Fibroblast of skin of left quadriceps (primary cell): ENCODE data around the gene ELF1.
"Not testable (repeated sequence)": the region's sequence is repeated elsewhere in the genome, so short reads cannot be mapped to it uniquely, and the experiment has no call there.

Experiments used
- DNase-seq, 2 experiments: peaks; one replicate each; pipeline ENCODE4 v3.0.0-alpha.2; 2013; ENCODE audit warnings: low read depth in 2 of 2

Gene ELF1

DNA sequence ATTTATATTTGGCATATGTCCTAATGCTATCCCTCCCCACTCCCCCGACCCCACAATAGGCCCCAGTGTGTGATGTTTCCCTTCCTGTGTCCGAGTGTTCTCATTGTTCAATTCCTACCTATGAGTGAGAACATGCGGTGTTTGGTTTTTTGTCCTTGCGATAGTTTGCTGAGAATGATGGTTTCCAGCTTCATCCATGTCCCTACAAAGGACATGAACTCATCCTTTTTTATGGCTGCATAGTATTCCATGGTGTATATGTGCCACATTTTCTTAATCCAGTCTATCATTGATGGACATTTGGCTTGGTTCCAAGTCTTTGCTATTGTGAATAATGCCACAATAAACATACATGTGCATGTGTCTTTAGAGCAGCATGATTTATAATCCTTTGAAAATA, 23.3 kb upstream of the ELF1 start:
- DNase-seq: not testable (repeated sequence)

DNA sequence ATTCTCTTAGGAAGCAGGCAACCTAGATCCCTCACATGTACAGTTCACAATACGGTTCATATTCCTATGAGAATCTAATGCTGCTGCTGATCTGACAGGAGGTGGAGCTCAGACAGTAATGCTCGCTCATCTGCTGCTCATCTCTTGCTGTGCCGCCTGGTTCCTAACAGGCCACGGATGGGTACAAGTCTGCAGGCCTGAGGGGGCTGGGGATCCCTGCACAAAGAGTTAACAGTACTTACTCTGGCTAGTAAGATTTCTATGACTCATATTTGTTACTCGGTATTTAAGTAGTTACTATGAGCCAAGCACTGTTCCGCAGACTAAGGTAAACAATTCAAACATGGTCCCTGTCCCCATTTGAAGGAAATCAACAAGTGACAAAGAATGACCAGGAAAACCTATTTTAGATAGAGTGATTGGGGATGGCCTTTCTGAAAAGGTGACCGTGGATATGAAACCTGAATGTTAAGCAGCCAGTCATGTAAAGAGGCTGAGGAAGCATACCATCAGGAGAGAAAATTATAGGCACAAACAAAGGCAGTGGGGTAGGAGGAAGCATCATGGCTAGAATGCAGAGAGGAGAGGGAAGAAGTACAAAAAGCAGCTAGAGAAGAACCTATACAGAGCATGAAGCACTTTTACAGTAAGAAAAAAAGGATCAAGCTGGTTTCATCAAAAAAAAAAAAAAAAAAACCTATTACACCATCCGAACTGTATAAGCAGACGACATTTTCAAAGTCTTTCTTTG, 21.6 kb upstream of the ELF1 start:
- DNase-seq: no peak

DNA sequence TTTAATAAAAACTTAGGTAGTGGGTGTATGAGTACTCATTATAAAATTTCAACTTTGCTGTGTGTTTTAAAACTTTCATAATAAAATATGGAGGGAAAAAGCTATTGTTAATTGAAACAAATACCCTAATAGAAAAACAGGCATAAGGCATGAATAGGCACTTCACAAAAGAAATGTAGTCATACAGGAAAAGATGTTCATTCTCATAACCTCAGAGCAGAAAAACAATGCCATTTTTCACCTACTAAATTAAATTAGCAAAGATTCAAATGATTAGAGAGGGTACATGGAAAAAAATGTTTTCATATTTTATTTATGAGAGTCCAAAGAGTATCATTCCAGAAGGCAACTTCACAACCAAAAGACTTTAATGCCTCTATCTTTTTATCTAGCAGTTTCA, 20.6 kb upstream of the ELF1 start:
- no peak for DNase-seq

DNA sequence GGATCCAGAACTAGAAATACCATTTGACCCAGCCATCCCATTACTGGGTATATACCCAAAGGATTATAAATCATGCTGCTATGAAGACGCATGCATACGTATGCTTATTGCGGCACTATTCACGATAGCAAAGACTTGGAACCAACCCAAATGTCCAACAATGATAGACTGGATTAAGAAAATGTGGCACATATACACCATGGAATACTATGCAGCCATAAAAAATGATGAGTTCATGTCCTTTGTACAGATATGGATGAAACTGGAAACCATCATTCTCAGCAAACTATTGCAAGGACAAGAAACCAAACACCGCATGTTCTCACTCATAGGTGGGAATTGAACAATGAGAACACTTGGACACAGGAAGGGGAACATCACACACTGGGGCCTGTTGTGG, 17.4 kb upstream of the ELF1 start:
- not testable (repeated sequence) for DNase-seq

DNA sequence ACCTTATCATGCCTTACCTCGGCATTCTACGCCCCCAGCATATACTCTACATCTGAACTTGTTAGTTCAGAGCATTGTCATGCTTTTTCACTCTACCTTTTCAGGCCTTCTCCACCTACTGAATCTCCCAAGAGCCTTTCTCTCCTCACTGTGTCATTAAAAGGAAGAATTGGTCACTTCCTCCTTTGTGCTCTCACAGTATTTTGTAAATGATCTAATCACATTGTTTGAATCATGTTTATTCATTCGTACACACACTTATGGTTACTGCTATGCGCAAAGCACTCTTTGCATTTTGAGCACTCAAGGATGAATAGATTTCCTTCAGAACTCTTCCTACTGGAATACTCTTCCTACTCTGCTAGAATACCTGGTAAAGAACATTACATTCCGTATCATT, 15.8 kb upstream of the ELF1 start:
- no peak for DNase-seq

GRCh38 chr13:41034382-41034781, 15.3 kb upstream of the ELF1 start:
- no peak for DNase-seq

GRCh38 chr13:41032691-41033376, 13.7 kb upstream of the ELF1 start:
- DNase-seq: no peak

GRCh38 chr13:41029629-41030028, 10.5 kb upstream of the ELF1 start:
- DNase-seq: no peak

- no peak for DNase-seq
Observed at GRCh38 chr13:41028051-41028450, 8.9 kb upstream of the ELF1 start.

DNA sequence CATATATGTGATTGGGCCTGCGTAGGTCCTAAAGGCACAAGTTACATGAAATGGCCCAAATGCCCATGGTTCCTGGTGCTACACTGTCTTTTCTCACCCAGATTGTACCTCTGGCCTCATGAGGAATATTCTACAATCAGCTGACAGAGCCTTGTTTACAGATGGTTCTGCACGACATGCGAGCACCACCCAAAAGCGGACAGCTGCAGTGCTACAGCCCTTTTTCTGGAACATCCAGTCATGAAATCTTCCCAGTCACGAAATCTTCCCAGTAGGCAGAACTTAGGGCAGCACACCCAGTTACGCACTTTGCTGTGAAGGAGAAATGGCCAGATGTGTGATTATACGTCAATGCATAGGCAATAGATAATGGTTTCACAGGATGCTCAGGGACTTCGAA, 7.7 kb upstream of the ELF1 start:
- DNase-seq: no peak

GRCh38 chr13:41025518-41025917, 6.4 kb upstream of the ELF1 start:
- DNase-seq: no peak

GRCh38 chr13:41019578-41020347, 647 bp upstream of the ELF1 start:
- no peak for DNase-seq

DNA sequence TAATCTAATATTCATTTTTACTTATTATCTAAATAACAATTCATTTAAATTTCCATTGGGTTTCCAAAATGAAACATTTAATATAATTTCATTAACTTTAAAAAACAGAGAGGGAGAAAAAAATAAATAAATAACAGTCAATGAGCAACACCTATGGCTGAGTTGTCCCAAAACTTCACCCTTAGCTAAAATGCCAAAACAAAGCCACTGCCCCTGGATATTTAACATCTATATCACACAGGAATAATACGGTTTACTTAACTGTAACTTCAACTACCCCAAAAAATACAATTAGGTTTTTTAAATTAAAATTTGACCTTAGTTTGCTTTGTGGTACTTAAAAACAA, 541 bp downstream of the ELF1 start:
- no peak for DNase-seq

DNA sequence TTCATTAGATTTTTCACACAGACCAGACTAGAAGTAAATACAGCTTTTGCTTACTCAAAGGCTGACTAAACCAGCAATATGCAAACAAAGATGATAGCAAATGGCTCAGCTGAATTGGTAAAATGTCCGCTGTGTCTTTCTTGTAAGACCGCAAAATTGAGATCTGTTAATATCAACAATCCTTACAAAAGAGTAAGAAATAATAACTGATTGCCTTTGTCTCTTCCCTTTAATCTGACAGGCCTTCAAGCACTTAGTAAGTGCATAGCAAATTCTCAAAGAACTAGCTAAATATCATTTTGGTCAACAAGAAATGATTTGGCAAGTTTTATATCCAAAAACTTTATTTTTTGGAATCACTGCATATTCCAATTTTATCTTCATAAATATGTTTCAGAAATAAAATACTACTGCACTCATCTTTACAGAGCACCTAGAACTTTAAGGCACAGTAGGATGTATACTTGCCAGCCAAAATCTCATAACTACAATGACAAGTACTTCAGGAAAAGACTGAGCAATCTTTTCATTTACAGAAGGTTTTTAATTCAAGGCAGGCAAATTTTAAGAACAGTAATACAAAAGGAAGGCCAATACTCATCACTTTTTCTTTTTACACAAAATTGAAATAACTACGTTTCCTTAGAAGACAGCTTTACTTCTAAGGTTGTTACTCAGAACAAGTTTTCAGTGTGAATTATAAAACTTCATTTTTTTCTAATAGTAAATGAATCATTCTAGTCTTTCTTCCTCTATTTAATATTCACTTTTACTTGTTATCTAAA, 1.1 kb downstream of the ELF1 start:
- DNase-seq: no peak

GRCh38 chr13:41017159-41017558, 2.0 kb downstream of the ELF1 start:
- no peak for DNase-seq

DNA sequence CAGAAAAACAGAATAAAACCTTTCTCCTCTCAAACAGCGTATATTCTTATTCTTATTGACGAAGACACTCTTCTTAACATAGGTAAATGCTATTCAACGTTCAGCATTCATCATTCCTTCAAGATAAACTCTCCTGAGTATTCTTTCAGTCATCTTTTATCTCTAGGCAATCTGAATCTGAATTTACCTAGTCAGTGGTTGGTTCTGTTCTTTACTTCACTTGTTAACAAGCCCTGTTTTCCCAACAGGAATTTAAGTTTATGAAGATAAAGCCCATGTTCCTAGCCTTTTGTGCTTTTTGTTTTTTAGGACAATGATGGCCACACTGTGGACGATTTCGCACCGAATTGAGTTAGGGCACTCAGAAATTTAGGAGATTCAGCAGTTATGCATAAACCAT, 3.2 kb downstream of the ELF1 start:
- DNase-seq: no peak

DNA sequence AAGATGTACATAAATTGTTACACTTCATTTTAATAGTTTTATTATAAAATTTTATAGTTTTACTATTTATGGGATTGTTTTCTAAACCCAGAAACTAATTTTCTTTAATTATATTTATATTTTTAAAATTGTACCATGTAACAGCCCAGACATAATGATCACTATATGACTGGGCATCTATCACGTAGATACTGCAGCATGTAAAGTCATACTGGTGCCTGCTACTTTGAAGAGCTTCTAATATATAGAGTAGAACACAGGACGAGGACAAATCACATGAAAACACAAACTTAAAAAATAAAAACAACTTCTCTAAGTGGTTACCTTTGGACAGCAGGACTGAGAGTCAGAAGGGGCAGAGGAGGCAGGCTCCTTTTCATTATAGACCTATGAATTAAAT, 5.3 kb downstream of the ELF1 start:
- no peak for DNase-seq

- no peak for DNase-seq
Observed at GRCh38 chr13:41012536-41012935, 6.6 kb downstream of the ELF1 start.

GRCh38 chr13:41011382-41011956, 7.6 kb downstream of the ELF1 start:
- DNase-seq: no peak

GRCh38 chr13:41008349-41008980, 10.7 kb downstream of the ELF1 start:
- peak; percentile 26 to 29 for DNase-seq

GRCh38 chr13:41007744-41008128, 11.4 kb downstream of the ELF1 start:
- DNase-seq: no peak
